H1 (cell line): ENCODE results near the gene PPFIBP2. TPM values are rescaled to one million over a fixed set of nuclear protein-coding genes. Genes with fewer than 3 reads are reported as not detected.

Source experiments
- CTCF ChIA-PET: fragments of 300-600 bp; sonication (Branson Sonifier 250); formaldehyde crosslinking; loops from one replicate; lab custom pipeline; 2021; ENCODE audit not compliant: partially characterized antibody; lab: Charles Lee
- POLR2A ChIA-PET: fragments of 300-600 bp; sonication (Branson Sonifier 250); formaldehyde crosslinking; loops from one replicate; lab custom pipeline; 2021; ENCODE audit warnings: inconsistent platforms; ENCODE audit not compliant: partially characterized antibody; lab: Charles Lee
- DNase-seq, 2 experiments: peaks; one replicate each; pipeline versions ENCODE4 v3.0.0 to v3.0.0-alpha.2; 2010 to 2022; ENCODE audit warnings: low spot score in 2 of 2, low read depth in 1 of 2, mixed read lengths in 1 of 2
- FAIRE-seq: peaks from 2 replicates; lab custom pipeline; 2011; peaks lifted over from hg19 to GRCh38; lab: Jason Lieb, UNC
- H2AFZ ChIP-seq: 2 replicates; pipeline ENCODE4 v1.8.1; 2012; ENCODE audit warnings: low read length, inconsistent platforms
- H2AK5ac ChIP-seq: 2 replicates; pipeline ENCODE4 v1.6.1; 2013; ENCODE audit warnings: low read depth, low read length
- H2BK120ac ChIP-seq: replicated peaks from 2 replicates; pipeline ENCODE3; 2013; ENCODE audit warnings: low read depth, low read length, inconsistent platforms
- H2BK12ac ChIP-seq: 2 replicates; pipeline ENCODE4 v1.6.1; 2013; ENCODE audit warnings: low read depth, low read length
- H2BK15ac ChIP-seq: 2 replicates; pipeline ENCODE4 v1.6.1; 2013; ENCODE audit warnings: low read length
- H2BK20ac ChIP-seq: 2 replicates; pipeline ENCODE4 v1.6.1; 2013; ENCODE audit warnings: low read length
- H2BK5ac ChIP-seq: 2 replicates; pipeline ENCODE4 v1.6.1; 2013; ENCODE audit warnings: low read depth, low read length
- H3K14ac ChIP-seq: 2 replicates; pipeline ENCODE4 v1.6.1; 2013; ENCODE audit warnings: inconsistent platforms; ENCODE audit not compliant: insufficient read length
- H3K18ac ChIP-seq: 2 replicates; pipeline ENCODE4 v1.6.1; 2013; ENCODE audit warnings: low read length; ENCODE audit errors: extremely low read depth
- H3K23ac ChIP-seq: 2 replicates; pipeline ENCODE4 v1.6.1; 2013; ENCODE audit warnings: inconsistent platforms; ENCODE audit not compliant: insufficient read length
- H3K23me2 ChIP-seq: 2 replicates; pipeline ENCODE4 v1.6.1; 2013; ENCODE audit warnings: low read depth, low read length
- H3K27ac ChIP-seq: 2 replicates; pipeline ENCODE4 v1.6.1; 2011; ENCODE audit warnings: low read depth, low read length, inconsistent platforms
- H3K27me3 ChIP-seq, 4 experiments: replicated peaks in 1 of 4; 1 replicate in 1 of 4; 2 replicates in 3 of 4; pipeline versions ENCODE4 v1.6.1 to v1.8.1; 2011 to 2013; ENCODE audit warnings: low read length in 3 of 4, mild to moderate bottlenecking in 3 of 4, inconsistent platforms in 2 of 4, mixed read lengths in 2 of 4, moderate library complexity in 1 of 4; ENCODE audit not compliant: control insufficient read depth in 3 of 4, insufficient read depth in 3 of 4; ENCODE audit errors: extremely low read depth in 1 of 4
- H3K36me3 ChIP-seq, 4 experiments: 2 replicates each; pipeline versions ENCODE4 v1.6.1 to v1.8.1; 2011 to 2013; ENCODE audit warnings: mild to moderate bottlenecking in 4 of 4, low read length in 3 of 4, moderate library complexity in 2 of 4, control low read depth in 1 of 4, inconsistent platforms in 1 of 4; ENCODE audit not compliant: insufficient read depth in 4 of 4, control insufficient read depth in 2 of 4
- H3K4ac ChIP-seq: replicated peaks from 2 replicates; pipeline ENCODE3; 2013; ENCODE audit warnings: low read length, low read depth, mixed read lengths, inconsistent platforms; ENCODE audit not compliant: insufficient read length
- H3K4me1 ChIP-seq, 4 experiments: replicated peaks in 1 of 4; 1 replicate in 1 of 4; 2 replicates in 3 of 4; pipeline versions ENCODE4 v1.6.1 to v1.8.1; 2011 to 2013; ENCODE audit warnings: low read length in 3 of 4, inconsistent platforms in 2 of 4, mixed read lengths in 1 of 4; ENCODE audit not compliant: insufficient read depth in 4 of 4, control insufficient read depth in 3 of 4
- H3K4me2 ChIP-seq, 2 experiments: 2 replicates each; pipeline versions ENCODE4 v1.6.1 to v1.8.1; 2011 to 2013; ENCODE audit warnings: low read depth in 2 of 2, low read length in 2 of 2, control low read depth in 1 of 2, inconsistent platforms in 1 of 2, mild to moderate bottlenecking in 1 of 2; ENCODE audit not compliant: insufficient read depth in 1 of 2
- H3K4me3 ChIP-seq, 4 experiments: fragments of 200-600, 300-600 bp in 1 of 4; sonication (generic), shearing (Covaris generic), sonication (Bioruptor Twin) in 1 of 4; 2 replicates each; pipeline versions ENCODE4 v1.5.1 to v1.8.1; 2011 to 2016; ENCODE audit warnings: low read length in 4 of 4, low read depth in 3 of 4, control low read depth in 2 of 4, inconsistent platforms in 2 of 4, mild to moderate bottlenecking in 2 of 4, mixed read lengths in 1 of 4, moderate library complexity in 1 of 4; ENCODE audit not compliant: insufficient read depth in 2 of 4; ENCODE audit errors: extremely low read depth in 1 of 4
- H3K56ac ChIP-seq: replicated peaks from 2 replicates; pipeline ENCODE3; 2013; ENCODE audit warnings: low read depth, mild to moderate bottlenecking, mixed read lengths, low read length, inconsistent platforms; ENCODE audit not compliant: insufficient read length
- H3K79me1 ChIP-seq: 2 replicates; pipeline ENCODE4 v1.6.1; 2013; ENCODE audit warnings: low read depth, low read length, control low read depth
- H3K79me2 ChIP-seq, 2 experiments: 2 replicates each; pipeline versions ENCODE4 v1.6.1 to v1.8.1; 2012 to 2013; ENCODE audit warnings: low read length in 2 of 2, mild to moderate bottlenecking in 2 of 2, inconsistent platforms in 1 of 2; ENCODE audit not compliant: insufficient read depth in 2 of 2, control insufficient read depth in 1 of 2
- H3K9ac ChIP-seq, 4 experiments: replicated peaks in 1 of 4; 1 replicate in 1 of 4; 2 replicates in 3 of 4; pipeline versions ENCODE4 v1.6.1 to v1.8.1; 2011 to 2013; ENCODE audit warnings: low read depth in 3 of 4, low read length in 3 of 4, control low read depth in 2 of 4, mild to moderate bottlenecking in 2 of 4, moderate library complexity in 2 of 4, inconsistent platforms in 1 of 4; ENCODE audit errors: extremely low read depth in 1 of 4
- H3K9me3 ChIP-seq, 2 experiments: 2 replicates each; pipeline versions ENCODE4 v1.6.1 to v1.8.1; 2012 to 2013; ENCODE audit warnings: mild to moderate bottlenecking in 2 of 2, moderate library complexity in 2 of 2, control low read depth in 1 of 2, inconsistent platforms in 1 of 2, low read depth in 1 of 2, low read length in 1 of 2, mixed read lengths in 1 of 2; ENCODE audit not compliant: insufficient read depth in 2 of 2
- H4K20me1 ChIP-seq, 2 experiments: replicated peaks in 1 of 2; 2 replicates each; pipeline versions ENCODE3 to v1.8.1; 2011 to 2013; ENCODE audit warnings: inconsistent platforms in 2 of 2, low read length in 2 of 2, mild to moderate bottlenecking in 1 of 2; ENCODE audit not compliant: insufficient read depth in 2 of 2, control insufficient read depth in 1 of 2
- H4K5ac ChIP-seq: 2 replicates; pipeline ENCODE4 v1.6.1; 2013; ENCODE audit warnings: low read length, low read depth, mixed read lengths, inconsistent platforms; ENCODE audit not compliant: insufficient read length
- H4K8ac ChIP-seq: 2 replicates; pipeline ENCODE4 v1.8.0; 2013; ENCODE audit warnings: mild to moderate bottlenecking, moderate library complexity, low read length, inconsistent platforms; ENCODE audit not compliant: insufficient read depth; ENCODE audit errors: extremely low read depth
- H4K91ac ChIP-seq: replicated peaks from 2 replicates; pipeline ENCODE3; 2013; ENCODE audit warnings: low read length, mixed read lengths, inconsistent platforms; ENCODE audit not compliant: insufficient read length
- ATF2 ChIP-seq: IDR thresholded peaks from 2 replicates; pipeline ENCODE4 v1.6.1; 2012; ENCODE audit warnings: low read length, inconsistent platforms
- CEBPB ChIP-seq: IDR thresholded peaks from 2 replicates; pipeline ENCODE4 v1.6.1; 2012; ENCODE audit warnings: low read depth, low read length
- CHD2 ChIP-seq: IDR thresholded peaks from 2 replicates; pipeline ENCODE4 v1.6.1; 2012; ENCODE audit warnings: low read length, improper control_type of control experiment
- EZH2 ChIP-seq: fragments of 200-600 bp; sonication (generic); IDR thresholded peaks from 2 replicates; pipeline ENCODE4 v1.7.1; 2012; ENCODE audit warnings: low read depth, mild to moderate bottlenecking, moderate library complexity, low read length, inconsistent platforms; ENCODE audit not compliant: severe bottlenecking
- FOSL1 ChIP-seq: IDR thresholded peaks from 2 replicates; pipeline ENCODE4 v1.6.1; 2011; ENCODE audit warnings: mild to moderate bottlenecking, low read depth, low read length, moderate library complexity; ENCODE audit not compliant: insufficient read depth
- GABPA ChIP-seq: IDR thresholded peaks from 2 replicates; pipeline ENCODE4 v1.6.1; 2011; ENCODE audit warnings: mild to moderate bottlenecking, low read length, moderate library complexity, borderline replicate concordance; ENCODE audit not compliant: insufficient read depth
- NANOG ChIP-seq: IDR thresholded peaks from 2 replicates; pipeline ENCODE4 v1.6.1; 2011; ENCODE audit warnings: low read length, low read depth, mild to moderate bottlenecking, inconsistent platforms; ENCODE audit not compliant: insufficient read depth, poor library complexity, severe bottlenecking
- PHF8 ChIP-seq: fragments of 200-600 bp; sonication (generic); conservative IDR thresholded peaks from 2 replicates; pipeline ENCODE4 v1.7.1; 2012; ENCODE audit warnings: low read depth, mild to moderate bottlenecking, inconsistent platforms, low read length, moderate library complexity
- SAP30 ChIP-seq: fragments of 300-600 bp; sonication (generic); IDR thresholded peaks from 2 replicates; pipeline ENCODE4 v1.7.1; 2012; ENCODE audit warnings: low read length, moderate library complexity, mild to moderate bottlenecking, inconsistent platforms; ENCODE audit not compliant: insufficient read depth, insufficient replicate concordance
- SIRT6 ChIP-seq: IDR thresholded peaks from one replicate; pipeline ENCODE4 v1.7.1; 2012; ENCODE audit warnings: low read length, inconsistent platforms
- TCF12 ChIP-seq: IDR thresholded peaks from 2 replicates; pipeline ENCODE4 v1.6.1; 2011; ENCODE audit warnings: low read depth, mild to moderate bottlenecking, low read length
- WGBS, 2 experiments: shearing (Covaris generic) in 1 of 2; methylation state at CpG; one replicate each; pipeline versions ENCODE4 v1.1.6 to v1.1.7; 2013 to 2015; ENCODE audit warnings: low lambda C conversion rate in 2 of 2, mixed read lengths in 2 of 2, inconsistent platforms in 1 of 2, low coverage in 1 of 2, missing lambda C conversion rate in 1 of 2; ENCODE audit not compliant: insufficient replicate concordance in 2 of 2, insufficient coverage in 1 of 2, insufficient read length in 1 of 2; ENCODE audit errors: extremely low coverage in 1 of 2, missing lambda C conversion rate in 1 of 2; 5-methylcytosine and 5-hydroxymethylcytosine counted together
- polyA plus RNA-seq, 7 experiments: library from polyadenylated mRNA; depleted of rRNA in 3 of 7; stranded (reverse) in 5 of 7; unstranded in 2 of 7; fragments of >200 nt in 5 of 7; fragments of 200-250 nt in 2 of 7; gene quantifications; 1 replicate in 5 of 7; 2 replicates in 1 of 7; 4 replicates in 1 of 7; pipeline versions ENCODE4 v1.2.1 to v1.2.3, GENCODE V29; 2011 to 2013; ENCODE audit warnings: missing spikeins in 2 of 7, mixed read lengths in 2 of 7
- total RNA-seq: library from RNA; stranded (reverse); fragmentation: NEBNext Ultra II Directional; extraction: Animal tissue kit (Norgen Biotek cat#: 25700); gene quantifications from 2 replicates; pipeline ENCODE4 v1.2.1, GENCODE V29; 2021

The PPFIBP2 gene
- total and polyA plus RNA-seq, 2 of the 8 experiments (the other 6 are each of a cell fraction or from before 2014, with no cell fraction given) = 5.5 to 9.8 TPM

- no peak overlapping the region for H3K4me2 ChIP-seq
- no peak overlapping the region for H3K4me3 ChIP-seq
- no peak overlapping the region for H4K8ac ChIP-seq
- peak overlapping the region; percentile 15 for H2BK120ac ChIP-seq
- H3K4ac ChIP-seq = no peak overlapping the region
- DNase-seq = no peak
- H3K56ac ChIP-seq = no peak overlapping the region
- no peaks in the 10 kb centered on the region for H4K20me1 ChIP-seq
- no peak overlapping the region for H4K5ac ChIP-seq
- H2AFZ ChIP-seq = no peak overlapping the region
- H2BK12ac ChIP-seq = no peak overlapping the region
- no peaks in the 10 kb centered on the region for H3K79me1 ChIP-seq
- H3K9me3 ChIP-seq = no peaks in the 10 kb centered on the region
- H2BK15ac ChIP-seq = no peak overlapping the region
- H3K27ac ChIP-seq = no peak overlapping the region; the same call in 1 of the 2 replicates
- no peak overlapping the region for H3K14ac ChIP-seq
- ChIA-PET CTCF (interaction anchor here (0.9 to 1.8 kb wide), 4 partner anchors 12 to 68 kb away, joined by 3 to 5 read pairs (median 3); no protein-coding TSS in a partner anchor), POLR2A (no interaction called here)
- no peak overlapping the region for H3K23ac ChIP-seq
- no peaks in the 10 kb centered on the region for H3K79me2 ChIP-seq
- H3K27me3 ChIP-seq = no peaks in the 10 kb centered on the region
- no peaks in the 10 kb centered on the region; the same call in 1 of the 2 replicates for H3K23me2 ChIP-seq
- H3K4me1 ChIP-seq = peaks cover 0 to 3% (median 2%) of the 10 kb centered on the region in 4 experiments; a peak in 4 of 7 replicates
- H3K18ac ChIP-seq = no peak overlapping the region
- no peak for FAIRE-seq
- H3K36me3 ChIP-seq = no peaks in the 10 kb centered on the region; a peak in 1 of 8 replicates
- no peak overlapping the region for H4K91ac ChIP-seq
- H2BK5ac ChIP-seq = no peak overlapping the region
- no peak overlapping the region for H2BK20ac ChIP-seq
- H3K9ac ChIP-seq = no peak overlapping the region
- no peak overlapping the region for H2AK5ac ChIP-seq
- 79% methylated on average over 4 of the region's 4 CpGs; no CpG with 5 or more reads in 1 of the 2 experiments for WGBS, 2 experiments
- TF ChIP-seq ATF2 = no peak
- no peak for TF ChIP-seq SAP30
- TF ChIP-seq CHD2 = no peak
- TF ChIP-seq TCF12 = no peak
- TF ChIP-seq SIRT6 = no peak
- TF ChIP-seq CEBPB = no peak
- TF ChIP-seq PHF8 = no peak
- TF ChIP-seq EZH2 = no peak
- TF ChIP-seq NANOG = no peak
- TF ChIP-seq GABPA = no peak
- TF ChIP-seq FOSL1 = no peak
Measured at GRCh38 chr11:7612661-7613393, 99.0 kb downstream of the PPFIBP2 start.
